NCI-H69 (cell line): ENCODE results near the gene TP53BP2.
A peak's percentile ranks its signal among the peaks of the same experiment; 100 is the strongest.
"Not testable (repeated sequence)": the region's sequence is repeated elsewhere in the genome, so short reads cannot be mapped to it uniquely, and the experiment has no call there.

Experiments used
- DNase-seq: peaks from one replicate; lab custom pipeline; 2025; lab: John Stamatoyannopoulos, UW

Gene TP53BP2

GRCh38 chr1:223761411-223761810 lies 84.3 kb downstream of the TP53BP2 start:
- no peak for DNase-seq

- DNase-seq = no peak
Measured at GRCh38 chr1:223760833-223761232, 84.9 kb downstream of the TP53BP2 start.

GRCh38 chr1:223759273-223759672 lies 86.5 kb downstream of the TP53BP2 start:
- DNase-seq = peak; percentile 22

- DNase-seq = no peak
Measured at GRCh38 chr1:223758734-223759133, 87.0 kb downstream of the TP53BP2 start.

GRCh38 chr1:223756806-223757700 lies 88.7 kb downstream of the TP53BP2 start:
- DNase-seq = no peak

DNA sequence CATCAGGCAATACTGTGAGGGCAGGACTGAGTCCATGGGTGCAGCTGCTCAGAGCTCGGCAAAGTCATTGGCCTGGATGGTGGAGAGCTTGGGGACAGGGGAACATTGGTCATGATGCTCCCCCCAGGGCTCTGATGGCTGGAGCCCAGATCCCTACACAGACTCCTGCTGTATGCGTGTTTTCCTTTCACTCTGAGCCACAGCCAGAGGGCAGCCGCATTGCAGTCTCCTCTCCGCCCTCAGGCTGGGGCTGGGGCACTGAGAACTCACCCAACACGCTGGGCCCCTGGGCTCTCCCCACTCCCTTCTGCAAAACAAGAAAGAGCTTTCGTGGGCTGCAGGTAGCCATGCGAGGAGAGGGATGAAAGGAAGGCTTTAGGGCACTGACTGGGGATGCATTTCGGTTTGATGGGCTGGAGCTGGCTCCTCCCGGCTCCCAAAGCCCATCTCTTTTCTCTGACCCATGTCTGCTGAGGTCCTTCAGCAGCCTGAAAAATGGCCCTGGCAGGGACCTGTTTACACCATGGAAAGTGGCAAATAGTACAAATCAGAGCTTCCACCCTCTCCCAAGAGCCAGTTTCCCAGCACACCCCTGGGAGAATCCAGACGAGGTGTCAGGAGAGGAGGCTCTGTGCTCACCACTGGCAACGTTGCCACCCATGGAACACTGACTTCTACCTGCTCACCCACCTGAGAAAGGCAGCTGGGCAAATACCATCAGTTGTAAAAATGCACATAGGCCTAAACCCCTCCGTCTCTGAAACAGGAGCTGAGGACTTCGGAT lies 89.6 kb downstream of the TP53BP2 start:
- DNase-seq = no peak

GRCh38 chr1:223755432-223755792 lies 90.3 kb downstream of the TP53BP2 start:
- no peak for DNase-seq

GRCh38 chr1:223754681-223755431 lies 90.9 kb downstream of the TP53BP2 start:
- DNase-seq = no peak

- no peak for DNase-seq
Measured at GRCh38 chr1:223752721-223753515, 92.8 kb downstream of the TP53BP2 start.

DNA sequence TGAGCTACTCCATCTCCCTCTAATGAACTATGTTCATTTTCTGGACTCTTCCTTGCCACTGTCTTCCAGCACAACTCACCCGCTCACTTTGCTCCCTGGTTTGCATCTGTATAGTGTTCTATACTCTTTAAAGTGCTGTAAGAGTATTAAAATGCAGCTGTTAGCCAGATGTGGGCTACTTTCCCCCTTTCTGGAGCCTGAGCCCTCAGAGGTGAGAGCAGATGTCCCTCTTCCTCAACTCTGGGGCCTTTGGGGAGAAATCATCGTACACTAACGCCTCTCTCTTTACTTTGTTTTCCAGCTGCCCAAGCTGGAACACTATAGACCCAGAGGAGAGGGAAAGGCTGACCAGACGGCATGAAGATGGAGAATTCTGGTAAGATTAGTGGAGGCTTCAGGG lies 94.1 kb downstream of the TP53BP2 start:
- no peak for DNase-seq

GRCh38 chr1:223750730-223751570 lies 94.8 kb downstream of the TP53BP2 start:
- no peak for DNase-seq

DNA sequence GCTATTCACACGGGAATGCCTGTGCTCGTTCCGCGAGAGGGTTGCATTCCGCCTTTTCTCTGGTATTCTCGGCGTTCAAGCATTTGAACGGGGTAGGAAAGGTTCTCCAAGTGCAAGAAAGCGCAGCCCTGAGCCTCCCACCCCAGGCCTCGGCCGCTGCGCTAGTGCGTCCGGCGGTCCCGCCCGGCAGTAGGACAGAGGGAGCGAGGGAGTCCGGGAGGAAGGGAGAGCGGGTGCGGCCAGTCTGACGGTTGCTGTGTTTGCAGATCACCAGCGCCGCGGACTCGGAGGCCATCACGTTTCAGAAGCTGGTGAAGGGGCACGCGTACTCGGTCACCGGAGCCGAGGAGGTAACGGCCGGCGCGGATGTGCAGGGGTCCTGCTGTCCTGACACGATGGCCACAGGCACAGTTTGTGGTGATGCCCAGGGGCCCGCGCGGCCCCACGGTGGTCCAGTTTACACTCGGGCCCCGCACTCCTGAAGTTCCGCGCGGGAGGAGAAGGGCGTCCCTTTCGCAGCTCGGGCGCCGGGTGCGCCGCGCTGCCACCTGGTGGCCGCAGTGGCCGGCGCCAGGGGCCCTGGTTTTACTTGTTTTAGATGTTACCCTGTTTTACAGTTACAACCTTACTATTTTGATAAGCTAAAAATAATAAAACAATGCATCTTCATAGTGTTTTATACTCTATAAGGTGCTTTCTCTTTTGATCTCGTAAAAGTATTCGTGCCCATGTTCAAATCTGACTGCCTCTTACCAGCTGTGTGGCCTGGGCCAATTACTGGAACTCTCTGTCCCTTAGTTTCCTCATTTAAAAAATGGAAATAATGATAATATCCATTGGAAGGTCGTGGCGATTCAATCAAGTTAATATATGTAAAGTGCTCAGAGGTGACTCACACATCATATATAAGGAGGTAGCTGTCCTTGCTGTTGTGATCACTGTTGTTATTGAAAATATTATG lies 96.7 kb downstream of the TP53BP2 start:
- DNase-seq = peak; percentile 48

DNA sequence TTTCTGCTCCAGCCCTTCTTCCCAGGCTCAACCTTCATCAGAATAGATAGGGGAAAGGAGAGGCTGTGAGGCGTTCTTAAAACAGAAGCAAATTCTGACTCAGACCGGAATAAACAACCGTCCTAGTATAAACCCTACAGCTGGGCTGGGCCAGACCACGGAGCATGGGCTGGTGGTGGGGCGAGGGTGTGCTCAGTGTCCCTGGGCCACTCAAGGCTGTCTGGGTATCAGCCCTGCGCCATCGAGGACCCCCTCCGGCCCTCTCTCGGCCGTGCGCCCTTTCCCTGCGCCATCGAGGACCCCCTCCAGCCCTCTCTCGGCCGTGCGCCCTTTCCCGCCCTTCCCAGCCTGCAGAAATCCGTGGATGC lies 97.4 kb downstream of the TP53BP2 start:
- no peak for DNase-seq

GRCh38 chr1:223747838-223748335 lies 97.9 kb downstream of the TP53BP2 start:
- DNase-seq = peak; percentile 24

DNA sequence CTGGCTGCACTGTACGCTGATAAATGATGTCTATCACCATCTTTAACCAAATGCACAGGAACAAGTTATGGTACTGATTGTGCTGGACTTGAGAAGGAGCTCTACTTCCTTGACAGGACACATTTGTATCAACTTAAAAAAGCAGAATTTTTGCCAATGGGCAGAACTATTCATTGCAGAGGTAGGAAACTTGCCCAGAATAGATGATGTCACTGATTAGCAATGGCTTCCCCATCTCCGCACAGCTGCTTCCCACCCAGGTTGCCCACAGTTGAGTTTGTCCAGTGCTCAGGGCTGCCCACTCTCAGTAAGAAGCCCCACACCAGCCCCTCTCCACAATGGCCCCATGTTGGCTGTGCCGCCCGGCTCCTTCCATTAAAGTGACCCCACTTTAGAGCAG lies 100.0 kb downstream of the TP53BP2 start:
- no peak for DNase-seq

DNA sequence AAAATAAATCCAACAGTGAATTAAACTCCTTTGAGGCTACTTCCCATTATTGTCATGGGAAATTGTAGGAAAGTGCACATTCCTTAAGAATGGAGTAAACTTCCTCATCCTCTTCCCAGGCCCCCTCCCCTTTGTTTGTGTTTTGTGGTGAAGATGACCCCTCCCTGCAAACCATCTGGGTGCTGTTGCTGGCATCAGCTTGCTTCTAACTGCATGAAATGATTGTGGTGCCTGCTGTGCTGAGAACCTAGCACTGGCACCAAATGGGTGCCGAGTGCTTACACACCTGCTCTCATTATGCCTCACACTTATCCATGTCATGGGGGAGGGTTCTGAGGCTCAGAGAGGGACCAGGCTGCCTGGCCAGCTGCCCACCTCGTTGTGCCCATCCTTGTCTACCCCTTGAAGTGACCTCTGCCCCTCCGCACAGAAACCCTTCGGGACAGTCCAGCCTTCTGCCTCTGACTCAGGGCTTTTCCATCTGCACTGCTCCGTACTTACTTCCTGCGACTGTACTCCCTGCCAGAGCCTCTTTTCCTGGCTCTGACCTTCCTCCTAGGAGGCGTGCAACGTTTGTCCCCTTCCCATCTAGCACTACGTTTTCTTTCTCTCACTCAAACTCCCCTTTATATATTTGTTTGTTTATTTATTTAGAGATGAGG lies 102.8 kb downstream of the TP53BP2 start:
- DNase-seq = peak; percentile 83

GRCh38 chr1:223741861-223742260 lies 103.9 kb downstream of the TP53BP2 start:
- DNase-seq = no peak

DNA sequence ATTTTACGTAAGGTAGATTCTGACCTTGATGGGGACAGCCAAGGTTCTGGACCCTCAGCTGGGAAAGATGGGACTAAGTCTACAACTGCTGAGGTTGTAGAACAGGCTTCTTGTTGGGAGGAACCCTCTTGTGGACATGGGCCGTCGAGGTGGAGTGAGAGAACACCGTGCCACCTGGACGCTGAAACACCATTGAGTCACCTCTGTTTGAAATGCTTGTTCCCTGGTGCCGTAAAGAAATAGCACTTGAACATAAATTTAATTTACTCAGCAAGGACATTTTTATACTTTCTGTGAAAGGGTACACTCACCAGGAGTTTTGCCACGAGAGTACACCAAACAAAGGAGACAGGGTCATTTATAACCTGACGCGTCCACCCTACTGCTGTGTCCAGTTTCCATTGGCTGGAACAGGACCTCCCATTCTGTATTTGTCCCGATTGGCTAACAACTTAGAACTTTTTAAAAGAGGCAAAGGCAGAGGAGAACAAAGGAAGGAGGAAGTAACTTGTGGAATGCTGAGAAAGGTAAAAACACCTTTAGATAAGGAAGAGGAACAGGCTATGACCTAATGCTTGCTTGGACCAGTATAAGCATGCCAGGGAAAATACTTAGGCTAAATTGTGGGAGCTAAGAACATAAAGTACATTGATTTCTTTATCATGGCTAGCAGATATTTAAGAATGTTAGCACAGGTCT lies 105.6 kb downstream of the TP53BP2 start:
- DNase-seq = not testable (repeated sequence)
